ENCODE measurements around the gene ADAMTS2. TPM values are rescaled to one million over a fixed set of nuclear protein-coding genes. Genes with fewer than 3 reads are reported as not detected.

The ADAMTS2 gene
- total RNA-seq, 1 donor from 2014 or later, result 1.2 TPM

GRCh38 chr5:179309751-179310320 is 35.4 kb downstream of the ADAMTS2 start:
- Histone ChIP-seq H3K27ac (no peak overlapping the region), H2AFZ (replicated peaks) (no peak overlapping the region), H3K4me2 (no peak overlapping the region), H3K4me1 (no peaks in the 10 kb centered on the region), H4K20me1 (ENCODE audit: low read depth) (no peaks in the 10 kb centered on the region), H3K4me3 (no peak overlapping the region), H3K27me3 (no peaks in the 10 kb centered on the region), H3K9me3 (ENCODE audit: low read depth) (no peaks in the 10 kb centered on the region), H3K79me2 (ENCODE audit: low read depth) (no peaks in the 10 kb centered on the region), H3F3A (ENCODE audit: low read depth) (no peaks in the 10 kb centered on the region), H3K9ac (no peak overlapping the region), H3K36me3 (no peaks in the 10 kb centered on the region)
- TF ChIP-seq CTCF (IDR thresholded peaks at IDR 0.05) (no peak), EZH2 (IDR thresholded peaks at IDR 0.05) (no peak), EZH2phosphoT487 (IDR thresholded peaks at IDR 0.05) (no peak)
- Mint-ChIP-seq H3K27me3 (ENCODE audit: insufficient read depth, low read depth) (peaks cover 10% of the 10 kb centered on the region), H3K4me1 (peaks cover 10% of the 10 kb centered on the region), H3K4me3 (no peak overlapping the region), H3K36me3 (peaks cover 2% of the 10 kb centered on the region), H3K27ac (no peak overlapping the region), H3K9me3 (peaks cover 11% of the 10 kb centered on the region)
- DNase-seq (ENCODE audit: low spot score), result no peak

GRCh38 chr5:179309383-179309670 is 35.9 kb downstream of the ADAMTS2 start:
- no peaks in the 10 kb centered on the region for H3K36me3 ChIP-seq

GRCh38 chr5:179308563-179309382 is 36.5 kb downstream of the ADAMTS2 start:
- DNase-seq (ENCODE audit: low spot score), result no peak
- Histone ChIP-seq H3K27ac (no peak overlapping the region), H4K20me1 (ENCODE audit: low read depth) (no peaks in the 10 kb centered on the region), H3K4me3 (no peak overlapping the region), H3K36me3 (no peaks in the 10 kb centered on the region), H2AFZ (replicated peaks) (no peak overlapping the region), H3K4me2 (no peak overlapping the region), H3K27me3 (no peaks in the 10 kb centered on the region), H3F3A (ENCODE audit: low read depth) (no peaks in the 10 kb centered on the region), H3K9me3 (ENCODE audit: low read depth) (no peaks in the 10 kb centered on the region), H3K9ac (no peak overlapping the region), H3K4me1 (no peaks in the 10 kb centered on the region), H3K79me2 (ENCODE audit: low read depth) (no peaks in the 10 kb centered on the region)
- Mint-ChIP-seq H3K36me3 (no peaks in the 10 kb centered on the region), H3K9me3 (peaks cover 15% of the 10 kb centered on the region), H3K27ac (no peak overlapping the region), H3K4me3 (no peak overlapping the region), H3K27me3 (ENCODE audit: insufficient read depth, low read depth) (peaks cover 10% of the 10 kb centered on the region), H3K4me1 (peaks cover 6% of the 10 kb centered on the region)
- TF ChIP-seq EZH2 (IDR thresholded peaks at IDR 0.05), result no peak
- no peak for TF ChIP-seq CTCF (IDR thresholded peaks at IDR 0.05)
- TF ChIP-seq EZH2phosphoT487 (IDR thresholded peaks at IDR 0.05), result no peak

More at GRCh38 chr5:179309383-179309670, 35.9 kb downstream of the ADAMTS2 start:
- no peaks in the 10 kb centered on the region for H3K36me3 Mint-ChIP-seq
- Histone ChIP-seq H2AFZ (replicated peaks) (no peak overlapping the region), H3K27ac (no peak overlapping the region), H3K4me3 (no peak overlapping the region), H3K79me2 (ENCODE audit: low read depth) (no peaks in the 10 kb centered on the region), H3K27me3 (no peaks in the 10 kb centered on the region), H3K4me1 (no peaks in the 10 kb centered on the region), H3K9ac (no peak overlapping the region), H3K4me2 (no peak overlapping the region), H3F3A (ENCODE audit: low read depth) (no peaks in the 10 kb centered on the region), H4K20me1 (ENCODE audit: low read depth) (no peaks in the 10 kb centered on the region), H3K9me3 (ENCODE audit: low read depth) (no peaks in the 10 kb centered on the region)
- DNase-seq (ENCODE audit: low spot score), result no peak
- peaks cover 6% of the 10 kb centered on the region for H3K4me1 Mint-ChIP-seq
- TF ChIP-seq CTCF (IDR thresholded peaks at IDR 0.05) (no peak), EZH2phosphoT487 (IDR thresholded peaks at IDR 0.05) (no peak), EZH2 (IDR thresholded peaks at IDR 0.05) (no peak)
- no peak overlapping the region for H3K4me3 Mint-ChIP-seq
- H3K27ac Mint-ChIP-seq, result no peak overlapping the region
- H3K27me3 Mint-ChIP-seq (ENCODE audit: insufficient read depth, low read depth), result peaks cover 10% of the 10 kb centered on the region
- peaks cover 12% of the 10 kb centered on the region for H3K9me3 Mint-ChIP-seq

Measured in neural progenitor cell (in vitro differentiated cells).